Psoas muscle (tissue), 8 donors: Measurements from ENCODE around the gene SH3GL3. TPM values are rescaled to one million over a fixed set of nuclear protein-coding genes. Genes with fewer than 3 reads are reported as not detected.

Experiments
- ATAC-seq, 4 donors: fragments of 200-7000 bp; cut with Tn5 transposase; one replicate each; pipeline ENCODE4 v1.9.1; 2020; ENCODE audit warnings: moderate library complexity in 3 of 4, mild to moderate bottlenecking in 2 of 4
- DNase-seq, 2 donors: peaks; one replicate each; pipeline ENCODE4 v3.0.0-alpha.2; 2020
- H3K27ac ChIP-seq: fragments of 200-600 bp; one replicate; pipeline ENCODE4 v1.8.0; 2022
- H3K27me3 ChIP-seq, 3 donors: fragments of 200-600 bp in 1 of 3; one replicate each; pipeline versions ENCODE4 v1.6.1 to v1.8.0; 2013 to 2022; ENCODE audit warnings: low read length in 2 of 3, mild to moderate bottlenecking in 2 of 3, moderate library complexity in 1 of 3; ENCODE audit not compliant: insufficient read depth in 3 of 3
- H3K36me3 ChIP-seq, 2 donors: fragments of 200-600 bp in 1 of 2; one replicate each; pipeline versions ENCODE4 v1.6.1 to v1.8.0; 2013 to 2022; ENCODE audit warnings: low read depth in 1 of 2, mild to moderate bottlenecking in 1 of 2, moderate library complexity in 1 of 2; ENCODE audit not compliant: insufficient read depth in 1 of 2
- H3K4me1 ChIP-seq: fragments of 200-600 bp; one replicate; pipeline ENCODE4 v1.8.0; 2022
- H3K4me3 ChIP-seq: fragments of 200-600 bp; one replicate; pipeline ENCODE4 v1.8.0; 2022; ENCODE audit warnings: mild to moderate bottlenecking
- H3K9me3 ChIP-seq: fragments of 200-600 bp; one replicate; pipeline ENCODE4 v1.8.0; 2022
- WGBS, 3 donors: extraction: QIAGEN DNeasy Blood & Tissue Kit; methylation state at CpG; one replicate each; pipeline versions ENCODE4 v1.1.6 to v1.1.7; 2013; 5-methylcytosine and 5-hydroxymethylcytosine counted together
- intact Hi-C, 2 donors: fragments of 100-400 bp; cut with DNase I; formaldehyde crosslinking; loops; one replicate each; pipeline versions ENCODE4 v1.11.0 to v1.14.2; 2022
- polyA plus RNA-seq, 3 donors: library from polyadenylated mRNA; stranded (reverse); fragments of 200-250 nt; gene quantifications; one replicate each; pipeline ENCODE4 v1.2.3, GENCODE V29; 2013
- total RNA-seq, 4 donors: library from RNA; stranded (reverse); fragmentation: NEBNext Ultra II Directional in 2 of 4; extraction: Animal tissue kit (Norgen Biotek cat#: 25700) in 2 of 4; gene quantifications; one replicate each; pipeline versions ENCODE4 v1.2.1 to v1.2.4, GENCODE V29; 2021 to 2023
- TF ChIP-seq, protein P1 (sequence below): fragments of 200-600 bp; IDR thresholded peaks from one replicate; pipeline ENCODE4 v1.8.0; 2022; ENCODE audit warnings: antibody characterized with exemption
- donor health status: healthy with polysubstance abuse.
- donor health status: DM: no; HTN: no; CAD: no; lungs with moderate emphysema.
- donor health status: Bipolar disorder and iron deficiency.
- donor health status: healthy.
- donor health status: DM: yes; HTN: yes; CAD: no.
- donor health status: DM: no; HTN: no; CAD: no.
- donor health status: DM: no; HTN: no; CAD: no.
- donor health status: DM: yes; HTN: yes; CAD: no.

SH3GL3 gene
- total and polyA plus RNA-seq, 7 donors: 0.05 TPM; not detected in 6

DNA sequence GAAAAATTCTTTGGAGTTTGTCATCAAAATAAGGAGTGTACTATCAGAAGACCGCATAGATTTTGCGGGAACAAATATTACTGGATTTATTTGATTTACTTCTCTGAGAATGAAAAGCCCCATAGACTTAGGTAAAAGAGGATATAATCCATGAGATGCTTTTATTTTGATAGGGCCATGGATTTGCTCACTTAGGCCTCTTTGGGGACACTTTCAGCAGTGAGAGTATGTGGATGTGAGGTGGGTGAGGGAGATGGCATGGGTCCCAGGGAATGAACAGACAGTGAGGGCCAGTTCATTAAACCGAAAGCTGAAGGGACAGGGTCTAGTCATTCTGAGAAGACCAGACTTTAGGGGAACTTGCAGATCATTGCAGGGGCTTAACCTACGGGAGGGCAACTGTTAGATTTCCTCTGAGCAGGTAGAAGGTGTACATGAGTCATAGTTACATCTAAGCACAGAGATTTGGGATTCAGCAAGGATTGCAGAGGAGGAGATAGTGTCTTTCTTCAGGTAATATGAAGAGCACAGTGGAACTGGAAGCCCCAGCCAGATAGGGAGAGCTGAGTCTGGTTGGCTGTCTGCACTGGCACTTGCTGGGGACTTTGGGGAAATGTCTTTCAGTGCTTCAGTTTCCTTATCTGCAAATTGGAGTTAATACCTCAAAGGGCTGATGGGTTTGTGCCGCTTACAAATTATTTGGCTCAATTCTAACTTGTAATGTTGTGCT lies 30.8 kb downstream of the SH3GL3 start:
- Histone ChIP-seq H3K9me3 (no peaks in the 10 kb centered on the region), H3K27ac (no peak overlapping the region), H3K4me3 (no peak overlapping the region), H3K4me1 (no peaks in the 10 kb centered on the region), H3K27me3 (peaks cover 0 to 3% (median 0%) of the 10 kb centered on the region in 3 donors), H3K36me3 (no peaks in the 10 kb centered on the region)
- DNase-seq (no peak), ATAC-seq (no peak)
- intact Hi-C loops: no loop called here
- 87 to 89% (median 87%) methylated on average over 5 of the region's 5 CpGs for WGBS, 3 donors
- TF ChIP-seq, protein P1, sequence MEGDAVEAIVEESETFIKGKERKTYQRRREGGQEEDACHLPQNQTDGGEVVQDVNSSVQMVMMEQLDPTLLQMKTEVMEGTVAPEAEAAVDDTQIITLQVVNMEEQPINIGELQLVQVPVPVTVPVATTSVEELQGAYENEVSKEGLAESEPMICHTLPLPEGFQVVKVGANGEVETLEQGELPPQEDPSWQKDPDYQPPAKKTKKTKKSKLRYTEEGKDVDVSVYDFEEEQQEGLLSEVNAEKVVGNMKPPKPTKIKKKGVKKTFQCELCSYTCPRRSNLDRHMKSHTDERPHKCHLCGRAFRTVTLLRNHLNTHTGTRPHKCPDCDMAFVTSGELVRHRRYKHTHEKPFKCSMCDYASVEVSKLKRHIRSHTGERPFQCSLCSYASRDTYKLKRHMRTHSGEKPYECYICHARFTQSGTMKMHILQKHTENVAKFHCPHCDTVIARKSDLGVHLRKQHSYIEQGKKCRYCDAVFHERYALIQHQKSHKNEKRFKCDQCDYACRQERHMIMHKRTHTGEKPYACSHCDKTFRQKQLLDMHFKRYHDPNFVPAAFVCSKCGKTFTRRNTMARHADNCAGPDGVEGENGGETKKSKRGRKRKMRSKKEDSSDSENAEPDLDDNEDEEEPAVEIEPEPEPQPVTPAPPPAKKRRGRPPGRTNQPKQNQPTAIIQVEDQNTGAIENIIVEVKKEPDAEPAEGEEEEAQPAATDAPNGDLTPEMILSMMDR: no peak

DNA sequence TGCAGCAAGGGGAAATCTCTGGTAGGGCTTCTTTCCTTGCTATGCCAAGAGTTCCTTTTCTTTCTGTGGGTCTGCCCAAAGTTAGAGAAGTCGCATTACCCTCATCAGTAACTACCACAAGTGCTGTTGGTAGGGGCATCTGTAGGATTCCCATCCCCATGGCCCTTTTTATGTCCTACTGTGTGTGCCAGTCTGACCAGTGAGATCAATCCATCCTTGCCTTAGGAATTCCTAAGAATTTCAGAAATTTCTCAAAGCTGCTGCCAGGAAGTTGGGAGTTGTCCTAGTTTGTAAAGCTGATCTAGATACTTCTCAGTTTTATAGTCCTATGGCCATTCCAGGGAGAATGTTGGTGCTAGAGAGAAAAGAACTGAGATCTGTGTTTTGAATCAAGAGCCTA lies 36.5 kb downstream of the SH3GL3 start:
- intact Hi-C loops: no loop called here
- H3K36me3 ChIP-seq: no peaks in the 10 kb centered on the region

DNA sequence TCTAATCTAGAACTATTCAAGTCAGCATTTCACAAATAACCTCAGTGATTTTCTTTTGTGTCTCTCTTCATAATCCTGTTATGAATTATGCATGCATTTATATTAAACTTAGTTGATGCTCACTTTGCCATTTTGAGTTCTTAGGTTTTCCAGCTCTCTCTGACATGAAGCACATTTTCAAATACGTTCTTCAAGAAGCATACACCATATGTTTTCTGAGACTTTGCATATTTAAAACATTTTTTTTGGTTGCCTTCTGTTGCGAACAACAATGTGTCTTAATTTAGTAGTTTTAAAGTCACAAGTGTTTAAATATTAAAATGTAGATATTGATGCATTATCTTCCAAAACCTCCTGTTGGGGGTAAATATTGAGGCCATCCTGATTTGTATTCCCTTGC lies 37.5 kb downstream of the SH3GL3 start:
- intact Hi-C loops: no loop called here
- TF ChIP-seq, protein P1: no peak
- ATAC-seq (no peak), DNase-seq (no peak)
- H3K4me3 ChIP-seq: no peak overlapping the region
- H3K27me3 ChIP-seq: no peaks in the 10 kb centered on the region
- H3K36me3 ChIP-seq: no peaks in the 10 kb centered on the region
- peaks cover 3% of the 10 kb centered on the region for H3K9me3 ChIP-seq
- no peaks in the 10 kb centered on the region for H3K4me1 ChIP-seq
- no peak overlapping the region for H3K27ac ChIP-seq
- 85 to 92% (median 85%) methylated on average over 2 of the region's 2 CpGs for WGBS, 3 donors

More for the DNA sequence above, 36.5 kb downstream of the SH3GL3 start:
- no peak overlapping the region for H3K27ac ChIP-seq
- no peak overlapping the region for H3K4me3 ChIP-seq
- peaks cover 0 to 2% (median 0%) of the 10 kb centered on the region in 3 donors for H3K27me3 ChIP-seq
- DNase-seq (no peak), ATAC-seq (no peak)
- H3K4me1 ChIP-seq: no peaks in the 10 kb centered on the region
- TF ChIP-seq, protein P1: no peak
- H3K9me3 ChIP-seq: peaks cover 3% of the 10 kb centered on the region
- 95 to 100% (median 98%) methylated on average over 1 of the region's 1 CpG for WGBS, 3 donors

DNA sequence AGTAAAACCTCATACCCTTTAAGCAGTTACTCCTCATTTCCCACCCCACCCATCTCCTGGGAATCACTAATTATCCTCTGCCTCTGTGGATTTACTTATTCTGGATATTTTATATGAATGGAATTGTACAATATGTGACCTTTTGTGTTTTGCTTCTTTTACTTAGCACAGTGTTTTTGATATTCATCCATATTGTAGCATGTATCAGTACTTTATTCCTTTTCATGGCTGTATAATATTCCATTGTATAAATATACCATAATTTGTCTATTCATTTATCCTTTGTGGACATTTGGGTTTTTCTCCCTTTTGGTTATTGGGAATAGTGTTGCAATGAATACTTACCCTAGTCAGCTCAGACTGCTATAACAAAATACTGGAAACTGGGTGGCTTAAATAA lies 39.2 kb downstream of the SH3GL3 start:
- Histone ChIP-seq H3K27me3 (no peaks in the 10 kb centered on the region), H3K9me3 (peaks cover 3% of the 10 kb centered on the region), H3K27ac (no peak overlapping the region), H3K4me1 (no peaks in the 10 kb centered on the region), H3K4me3 (no peak overlapping the region), H3K36me3 (no peaks in the 10 kb centered on the region)
- ATAC-seq (no peak), DNase-seq (no peak)
- intact Hi-C loops: no loop called here
- TF ChIP-seq, protein P1: no peak

DNA sequence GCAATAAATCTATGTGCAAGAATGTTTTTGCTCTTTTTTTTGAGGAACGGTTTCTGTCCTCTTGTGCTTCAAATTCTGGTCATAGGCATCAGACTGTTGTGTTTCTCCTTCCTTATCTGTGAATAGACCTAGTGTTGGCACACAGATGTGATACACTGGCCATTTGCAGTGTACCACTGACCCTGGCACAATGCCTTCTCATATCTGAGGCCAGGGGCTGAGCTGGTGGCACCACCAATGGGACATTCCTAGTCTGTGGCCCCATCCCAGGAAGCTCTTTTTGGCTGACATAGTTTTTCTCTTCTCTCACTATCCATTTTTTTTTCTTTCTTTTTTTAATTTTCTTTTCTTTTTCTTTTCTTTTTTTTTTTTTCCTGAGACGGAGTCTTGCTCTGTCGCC lies 40.4 kb downstream of the SH3GL3 start:
- WGBS, 3 donors: 84 to 88% (median 85%) methylated on average over 3 of the region's 3 CpGs
- no peak for DNase-seq
- intact Hi-C loops: no loop called here
- Histone ChIP-seq H3K27me3 (no peaks in the 10 kb centered on the region), H3K4me1 (no peaks in the 10 kb centered on the region), H3K36me3 (no peaks in the 10 kb centered on the region), H3K4me3 (no peak overlapping the region), H3K9me3 (peaks cover 3% of the 10 kb centered on the region), H3K27ac (no peak overlapping the region)
- no peak for ATAC-seq
- TF ChIP-seq, protein P1: no peak
